BJ (cell line): ENCODE results near the gene PLEKHH1. TPM values are rescaled to one million over a fixed set of nuclear protein-coding genes. Genes with fewer than 3 reads are reported as not detected.
A peak's percentile ranks its signal among the peaks of the same experiment; 100 is the strongest.
"Not testable (repeated sequence)": the region's sequence is repeated elsewhere in the genome, so short reads cannot be mapped to it uniquely, and the experiment has no call there.

Experiments used
- CTCF ChIA-PET: fragments of 350-600 bp; formaldehyde crosslinking; extraction: SDS; loops from one replicate; lab custom pipeline; 2021; ENCODE audit warnings: antibody characterized with exemption, inconsistent platforms; lab: Yijun Ruan, JAX
- POLR2A ChIA-PET: fragments of 300-600 bp; sonication (Branson Sonifier 250); formaldehyde crosslinking; extraction: SDS; loops from one replicate; lab custom pipeline; 2021; ENCODE audit warnings: antibody characterized with exemption; lab: Charles Lee
- DNase-seq: peaks from one replicate; pipeline ENCODE4 v3.0.0-alpha.2; 2011; ENCODE audit warnings: low read depth
- H3K27me3 ChIP-seq: 2 replicates; pipeline ENCODE4 v1.6.0; 2011; ENCODE audit warnings: low read length; ENCODE audit not compliant: control insufficient read depth, insufficient read depth
- H3K36me3 ChIP-seq: 2 replicates; pipeline ENCODE4 v1.5.1; 2011; ENCODE audit warnings: low read length; ENCODE audit not compliant: control insufficient read depth, insufficient read depth
- H3K4me3 ChIP-seq: 2 replicates; pipeline ENCODE4 v1.5.1; 2011; ENCODE audit warnings: low read depth, mild to moderate bottlenecking, control low read depth, low read length
- polyA plus RNA-seq: library from polyadenylated mRNA; depleted of rRNA; stranded (reverse); fragments of >200 nt; gene quantifications from 2 replicates; pipeline ENCODE4 v1.2.3, GENCODE V29; 2011
- TF ChIP-seq, protein P1 (sequence below): IDR thresholded peaks from 2 replicates; pipeline ENCODE4 v1.5.1; 2011; ENCODE audit warnings: low read depth, mild to moderate bottlenecking, control low read depth, inconsistent platforms, low read length, moderate library complexity; ENCODE audit not compliant: insufficient read depth

PLEKHH1 gene
- polyA plus RNA-seq, 1 experiment: 0.16 TPM

GRCh38 chr14:67595392-67595791, 62.3 kb downstream of the PLEKHH1 start:
- TF ChIP-seq, protein P1, sequence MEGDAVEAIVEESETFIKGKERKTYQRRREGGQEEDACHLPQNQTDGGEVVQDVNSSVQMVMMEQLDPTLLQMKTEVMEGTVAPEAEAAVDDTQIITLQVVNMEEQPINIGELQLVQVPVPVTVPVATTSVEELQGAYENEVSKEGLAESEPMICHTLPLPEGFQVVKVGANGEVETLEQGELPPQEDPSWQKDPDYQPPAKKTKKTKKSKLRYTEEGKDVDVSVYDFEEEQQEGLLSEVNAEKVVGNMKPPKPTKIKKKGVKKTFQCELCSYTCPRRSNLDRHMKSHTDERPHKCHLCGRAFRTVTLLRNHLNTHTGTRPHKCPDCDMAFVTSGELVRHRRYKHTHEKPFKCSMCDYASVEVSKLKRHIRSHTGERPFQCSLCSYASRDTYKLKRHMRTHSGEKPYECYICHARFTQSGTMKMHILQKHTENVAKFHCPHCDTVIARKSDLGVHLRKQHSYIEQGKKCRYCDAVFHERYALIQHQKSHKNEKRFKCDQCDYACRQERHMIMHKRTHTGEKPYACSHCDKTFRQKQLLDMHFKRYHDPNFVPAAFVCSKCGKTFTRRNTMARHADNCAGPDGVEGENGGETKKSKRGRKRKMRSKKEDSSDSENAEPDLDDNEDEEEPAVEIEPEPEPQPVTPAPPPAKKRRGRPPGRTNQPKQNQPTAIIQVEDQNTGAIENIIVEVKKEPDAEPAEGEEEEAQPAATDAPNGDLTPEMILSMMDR: no peak
- no peak for DNase-seq
- POLR2A ChIA-PET: no interaction called here
- Histone ChIP-seq H3K27me3 (no peaks in the 10 kb centered on the region), H3K36me3 (peaks cover 2% of the 10 kb centered on the region; the same call in 1 of the 2 replicates), H3K4me3 (no peak overlapping the region)
- CTCF ChIA-PET: interaction anchor here (1.4 kb wide), 2 partner anchors 11 to 24 kb away, joined by 3 to 6 read pairs; no protein-coding TSS in a partner anchor

DNA sequence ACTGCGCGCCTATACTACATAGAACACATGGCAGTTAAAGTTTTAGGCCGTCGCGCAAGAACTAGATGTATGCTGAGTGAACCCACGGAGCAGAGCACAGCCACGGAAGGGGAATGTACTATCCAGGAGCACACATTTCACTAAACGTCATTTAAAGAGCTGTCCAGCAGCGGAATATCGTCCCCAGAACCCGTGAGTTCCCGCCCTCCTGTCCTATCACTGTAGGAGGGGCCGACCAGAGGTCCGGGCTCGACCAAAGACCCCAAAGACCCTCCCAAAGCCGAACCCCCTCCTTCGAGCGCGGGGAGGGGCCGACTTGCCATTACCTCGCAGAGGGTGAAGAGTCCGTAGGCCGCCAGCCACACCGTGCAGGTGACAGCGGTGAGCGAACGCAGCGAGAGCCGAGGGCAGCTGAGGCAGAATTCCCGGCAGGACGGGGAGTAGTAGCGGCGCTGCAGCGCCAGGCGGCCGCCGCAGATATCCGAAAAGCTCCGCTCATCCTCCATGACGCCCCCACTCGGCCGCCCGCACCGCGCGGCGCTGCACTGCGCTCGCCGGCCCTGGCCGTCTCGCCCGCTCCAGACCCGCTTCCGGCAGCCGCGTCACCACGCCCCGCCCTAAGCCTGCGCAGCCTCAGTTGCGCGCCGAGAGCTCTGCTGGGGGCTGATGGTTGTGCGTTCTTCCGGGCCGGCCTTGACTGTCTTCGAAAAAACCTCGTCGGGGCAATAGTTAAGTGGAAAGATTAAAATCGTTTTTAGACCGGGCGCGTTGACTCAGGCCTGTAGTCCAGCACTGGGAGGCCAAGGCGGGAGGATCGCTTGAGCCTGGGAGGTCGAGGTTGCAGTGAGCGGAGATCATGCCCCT, 66.8 kb downstream of the PLEKHH1 start, which contains the start of gene PIGH:
Gene PIGH (minus strand): TSS at position 571 of the 864 bp plus-strand sequence. CDS start 65 bp downstream, at position 506.
- Histone ChIP-seq H3K27me3 (no peaks in the 10 kb centered on the region; the same call in 1 of the 2 replicates), H3K36me3 (no peaks in the 10 kb centered on the region), H3K4me3 (peak within 1 kb of the TSS; percentile 94)
- peak; percentile 17 for DNase-seq
- ChIA-PET CTCF (interaction anchor here (0.6 to 3.8 kb wide), 21 partner anchors 9 to 1643 kb away, joined by 3 to 23 read pairs (median 5); partner anchors contain the start of gene ARG2), POLR2A (no interaction called here)
- TF ChIP-seq, protein P1: peak; percentile 57

- H3K27me3 ChIP-seq, POLR2A ChIA-PET, DNase-seq, H3K36me3 ChIP-seq: not testable (repeated sequence)
- peak overlapping the region; percentile 94 for H3K4me3 ChIP-seq
- CTCF ChIA-PET: interaction anchor here (0.8 to 3.8 kb wide), 16 partner anchors 10 to 173 kb away, joined by 3 to 23 read pairs (median 5); partner anchors contain the start of gene ARG2
Measured at GRCh38 chr14:67600562-67600974, 67.5 kb downstream of the PLEKHH1 start.

DNA sequence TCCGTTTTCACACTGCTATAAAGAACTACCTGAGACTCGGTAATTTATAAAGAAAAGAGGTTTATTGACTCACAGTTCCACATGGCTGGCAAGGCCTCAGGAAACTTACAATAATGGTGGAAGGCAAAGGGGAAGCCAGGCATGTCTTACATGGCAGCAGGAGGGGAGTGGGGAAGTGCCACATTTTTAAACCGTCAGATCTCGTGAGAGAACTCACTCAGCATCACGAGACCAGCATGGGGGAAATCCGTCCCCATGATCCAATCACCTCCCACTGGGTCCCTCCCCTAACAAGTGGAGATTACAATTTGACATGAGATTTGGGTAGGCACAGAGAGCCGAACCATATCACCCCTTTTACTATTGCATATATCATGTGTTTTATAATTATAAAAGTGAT, 69.0 kb downstream of the PLEKHH1 start:
- no peaks in the 10 kb centered on the region; the same call in 1 of the 2 replicates for H3K27me3 ChIP-seq
- DNase-seq: no peak
- H3K4me3 ChIP-seq: no peak overlapping the region
- POLR2A ChIA-PET: no interaction called here
- TF ChIP-seq, protein P1: no peak
- H3K36me3 ChIP-seq: no peaks in the 10 kb centered on the region
- CTCF ChIA-PET: no interaction called here

DNA sequence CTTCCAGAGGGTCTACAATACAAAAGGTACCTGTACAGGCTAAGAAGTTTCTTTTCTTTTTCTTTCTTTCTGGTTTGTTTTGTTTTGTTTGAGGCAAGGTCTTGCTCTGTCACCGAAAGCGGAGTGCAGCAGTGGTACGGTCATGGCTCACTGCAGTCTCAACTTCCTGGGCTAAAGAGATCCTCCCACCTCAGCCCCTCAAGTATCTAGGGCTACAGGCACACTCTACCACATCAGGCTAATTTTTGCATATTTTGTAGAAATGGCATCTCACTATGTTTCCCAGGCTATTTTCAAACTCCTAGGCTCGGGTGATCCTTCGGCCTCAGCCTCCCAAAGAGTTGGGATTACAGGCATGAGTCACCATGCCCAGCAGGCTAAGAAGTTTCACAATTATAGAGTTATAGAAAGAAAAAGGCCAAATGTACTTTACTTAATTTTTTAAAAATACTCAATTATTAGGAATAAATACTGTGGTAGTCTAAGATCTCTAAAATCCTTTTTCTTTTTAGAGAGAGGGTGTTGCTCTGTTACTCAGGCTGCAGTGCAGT, 70.0 kb downstream of the PLEKHH1 start:
- no peak for DNase-seq
- H3K36me3 ChIP-seq: no peaks in the 10 kb centered on the region
- H3K4me3 ChIP-seq: no peak overlapping the region
- TF ChIP-seq, protein P1: no peak
- CTCF ChIA-PET: interaction anchor here (2.2 kb wide), 1 partner anchor 64 kb away, joined by 7 read pairs; no protein-coding TSS in a partner anchor
- POLR2A ChIA-PET: no interaction called here
- H3K27me3 ChIP-seq: no peaks in the 10 kb centered on the region; the same call in 1 of the 2 replicates
